NCI-H2107 treated with DMSO at 0.1 percent for 48 hours (cell line): ENCODE results near the gene ACVR2B.
A peak's percentile ranks its signal among the peaks of the same experiment; 100 is the strongest.

ENCODE experiments used
- DNase-seq: peaks from one replicate; lab custom pipeline; 2025; ENCODE audit not compliant: unreplicated experiment; lab: John Stamatoyannopoulos, UW

ACVR2B gene

DNA sequence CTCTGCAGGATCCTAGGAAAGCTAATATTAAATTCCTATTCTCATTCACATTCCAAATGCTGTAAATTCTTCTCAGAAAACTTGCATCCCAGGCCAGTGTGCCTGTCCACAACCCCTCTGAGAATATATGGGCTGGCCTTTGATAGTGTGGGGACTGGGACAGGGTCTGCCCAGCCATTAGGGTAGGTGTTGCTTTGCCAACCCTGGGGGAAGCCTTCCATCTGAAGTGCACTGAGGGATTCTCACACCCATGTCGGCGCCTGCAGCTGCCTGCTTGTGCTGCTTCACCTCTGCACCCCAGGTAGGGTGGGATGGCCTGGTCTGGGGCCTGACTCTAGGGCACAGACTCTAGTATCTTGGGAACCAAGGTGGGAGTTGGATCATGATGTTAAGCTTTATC lies 27.2 kb downstream of the ACVR2B start:
- no peak for DNase-seq

DNA sequence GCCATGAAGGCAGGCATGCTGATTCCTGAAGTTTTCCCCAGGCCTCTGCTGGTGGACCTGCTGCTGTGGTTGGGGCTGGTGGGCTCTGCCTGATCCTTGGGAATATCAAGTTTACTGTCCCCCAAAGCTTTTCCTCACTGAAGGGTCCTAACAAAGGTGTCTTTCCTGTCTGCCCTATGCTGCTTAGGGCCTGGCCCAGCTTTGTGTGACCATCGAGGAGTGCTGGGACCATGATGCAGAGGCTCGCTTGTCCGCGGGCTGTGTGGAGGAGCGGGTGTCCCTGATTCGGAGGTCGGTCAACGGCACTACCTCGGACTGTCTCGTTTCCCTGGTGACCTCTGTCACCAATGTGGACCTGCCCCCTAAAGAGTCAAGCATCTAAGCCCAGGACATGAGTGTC lies 29.3 kb downstream of the ACVR2B start:
- no peak for DNase-seq

DNA sequence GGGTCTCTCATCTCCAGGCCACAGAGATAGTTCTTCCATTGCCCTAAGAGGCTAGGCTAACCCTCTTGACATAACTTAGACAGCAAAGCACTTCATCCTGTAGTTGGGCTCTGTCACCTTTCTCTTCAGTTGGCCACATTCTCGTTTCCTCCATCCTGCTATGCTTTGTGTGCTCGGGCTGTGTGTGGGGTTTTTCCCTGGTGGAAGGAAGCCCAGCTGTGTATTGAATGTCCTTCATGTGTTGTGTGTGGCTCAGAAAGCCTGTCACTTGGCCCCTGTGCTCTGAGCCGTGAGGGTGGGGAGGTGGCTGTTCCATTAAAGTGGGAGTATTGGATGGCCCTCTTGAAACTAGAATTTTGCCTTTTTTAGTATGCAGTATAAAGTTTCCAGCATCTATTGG lies 33.6 kb downstream of the ACVR2B start:
- DNase-seq, result no peak

- DNase-seq, result no peak
Observed at GRCh38 chr3:38488949-38489348, 35.3 kb downstream of the ACVR2B start.

GRCh38 chr3:38489766-38490165 lies 36.1 kb downstream of the ACVR2B start:
- no peak for DNase-seq

DNA sequence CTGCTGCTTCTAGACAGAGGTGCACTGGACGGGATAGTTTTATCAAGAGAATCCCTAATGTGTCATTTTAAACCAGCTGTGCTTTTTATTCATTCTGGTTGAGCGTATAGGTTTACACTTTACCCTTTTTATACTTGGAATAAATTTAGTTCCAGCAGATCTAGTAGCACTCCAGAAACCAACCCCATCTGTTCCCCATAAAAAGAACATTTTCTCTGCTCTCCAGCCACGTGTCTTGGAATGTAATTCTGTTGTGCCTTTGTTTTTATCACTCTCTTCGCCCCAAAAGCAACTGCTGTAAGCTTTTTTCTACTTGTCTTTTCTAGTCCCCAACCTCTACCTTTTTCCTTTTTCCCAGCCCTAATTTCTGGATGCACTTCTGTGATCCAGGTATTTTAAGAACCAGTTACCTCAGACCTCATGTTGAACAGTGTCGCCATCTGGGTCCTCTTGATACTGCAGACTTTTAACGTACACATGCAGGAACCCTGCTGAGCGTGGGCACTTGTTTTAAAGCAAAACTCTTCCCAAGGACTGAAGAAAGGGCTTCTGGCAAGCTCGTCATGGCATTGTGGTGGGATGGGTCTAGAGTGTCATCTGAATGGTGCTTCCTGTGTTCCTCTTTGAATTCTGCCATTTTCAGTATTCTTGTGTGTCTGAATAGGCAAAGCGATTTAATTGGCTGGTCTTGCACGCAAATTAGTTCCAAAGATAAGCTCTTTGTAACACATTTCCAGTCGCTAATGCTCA lies 36.8 kb downstream of the ACVR2B start:
- no peak for DNase-seq

- DNase-seq, result no peak
Observed at GRCh38 chr3:38491215-38491614, 37.5 kb downstream of the ACVR2B start.

DNA sequence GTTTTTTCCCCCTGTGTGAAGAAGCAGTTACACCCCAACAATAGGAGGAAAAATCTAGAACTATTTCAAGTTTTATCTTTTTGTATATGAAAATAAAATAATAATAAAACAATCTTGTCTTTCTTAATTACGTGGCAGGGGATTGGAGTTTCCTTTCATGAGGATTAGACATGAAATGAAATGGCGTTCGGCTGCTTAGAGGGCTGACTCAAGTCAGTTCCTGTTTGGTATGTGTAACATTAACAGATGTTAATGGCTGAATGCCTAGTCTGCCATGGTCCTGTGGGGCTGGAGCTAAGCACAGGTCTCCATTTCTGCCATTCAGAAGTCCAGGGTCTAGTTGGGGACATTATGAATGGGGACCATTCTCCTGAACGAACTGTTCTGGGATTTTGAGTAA lies 39.3 kb downstream of the ACVR2B start:
- no peak for DNase-seq

GRCh38 chr3:38496131-38496910 lies 42.6 kb downstream of the ACVR2B start, which contains the start of gene EXOG:
EXOG (plus strand) TSS chr3:38496340; CDS start chr3:38496368, 28 bp downstream.
- peak; percentile 56 for DNase-seq

DNA sequence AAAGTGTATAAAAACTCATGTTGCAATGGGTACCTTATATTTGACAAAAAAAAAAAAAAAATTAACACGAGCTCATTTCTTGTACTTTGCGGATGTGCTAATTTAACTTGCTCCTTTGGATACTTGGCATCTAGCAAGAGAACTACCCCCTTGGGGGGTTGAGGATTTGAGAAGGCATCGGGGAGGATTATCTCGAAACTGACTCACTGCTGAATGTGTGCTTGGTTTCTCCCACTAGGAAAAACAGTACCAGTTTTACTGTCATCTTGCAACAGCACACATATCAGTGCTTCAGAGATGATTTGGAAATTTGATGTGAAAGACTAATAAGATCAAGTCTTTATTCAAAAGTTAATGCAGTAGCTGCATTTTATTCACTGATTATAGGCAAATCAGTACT lies 43.3 kb downstream of the ACVR2B start:
- no peak for DNase-seq

DNA sequence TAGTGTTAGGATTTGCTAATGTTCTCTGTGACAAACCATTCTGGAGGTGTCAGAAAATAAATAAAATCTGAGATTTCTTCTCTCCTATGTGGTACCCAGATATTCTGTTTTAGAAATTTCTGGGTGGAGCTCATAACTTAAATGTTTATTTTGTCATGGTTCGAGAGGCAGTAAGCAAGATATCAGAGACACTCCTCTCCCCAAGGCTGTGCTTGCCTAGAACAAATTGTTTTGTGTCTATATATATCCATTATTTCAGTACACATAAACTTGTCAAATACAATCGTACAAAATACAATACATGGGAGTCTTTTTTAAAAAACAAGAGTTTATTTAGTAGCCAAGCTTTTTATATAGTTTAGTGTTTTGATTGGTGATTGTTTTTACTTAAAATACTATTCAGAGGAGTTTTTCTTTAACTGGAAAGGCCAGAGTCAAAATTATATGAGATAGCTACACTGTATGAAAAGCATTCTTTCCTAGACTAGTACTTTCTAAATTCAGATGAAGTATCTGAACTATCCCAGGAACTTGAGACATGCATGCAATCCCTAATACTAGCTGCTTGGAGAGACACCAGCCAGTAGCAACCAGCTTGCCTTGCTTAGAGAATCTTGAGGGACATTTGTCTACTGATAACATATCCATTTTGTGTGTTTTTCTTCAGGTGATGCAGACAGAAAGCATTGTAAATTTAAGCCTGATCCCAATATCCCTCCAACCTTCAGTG lies 47.2 kb downstream of the ACVR2B start:
- DNase-seq, result no peak

DNA sequence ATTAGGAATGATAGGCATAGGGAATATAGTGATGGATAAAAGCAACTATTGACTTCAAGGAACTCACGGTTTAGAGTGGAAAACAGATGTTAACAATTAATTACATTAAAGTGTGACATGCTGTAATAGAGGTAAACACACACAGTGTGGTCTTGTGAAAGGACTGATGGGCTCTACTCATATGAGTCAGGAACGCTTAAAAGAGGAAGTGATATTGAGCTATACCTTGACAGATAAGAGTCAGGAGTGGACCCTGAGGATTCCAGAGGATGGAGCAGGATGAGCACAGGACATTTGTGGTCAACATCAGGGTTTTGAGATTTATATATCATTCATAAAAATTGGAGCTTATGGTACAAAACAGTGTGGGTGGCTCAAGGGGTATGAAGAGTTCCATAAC lies 53.4 kb downstream of the ACVR2B start:
- DNase-seq, result no peak

GRCh38 chr3:38509732-38510131 lies 56.0 kb downstream of the ACVR2B start:
- no peak for DNase-seq

GRCh38 chr3:38510631-38511030 lies 56.9 kb downstream of the ACVR2B start:
- DNase-seq, result no peak

DNA sequence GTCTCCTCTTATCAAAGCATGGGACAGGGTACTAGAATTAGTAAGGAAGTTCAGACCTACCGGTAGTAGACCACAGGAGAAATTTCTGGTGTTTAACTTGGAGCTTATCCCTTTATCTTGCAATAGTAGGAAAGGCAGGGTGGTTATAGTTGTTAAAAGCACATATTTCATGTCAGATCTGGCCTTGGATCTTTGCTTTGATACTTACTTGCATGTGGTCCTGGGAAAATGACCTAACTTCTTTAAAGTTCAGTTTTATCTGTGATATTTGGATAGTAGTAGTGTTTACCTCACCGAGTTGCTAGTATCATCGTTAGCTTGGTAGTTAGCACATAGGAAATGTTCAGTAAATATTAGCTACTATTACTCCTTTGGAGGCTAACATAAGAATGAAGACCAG lies 57.9 kb downstream of the ACVR2B start:
- no peak for DNase-seq

- no peak for DNase-seq
Observed at GRCh38 chr3:38515367-38515766, 61.7 kb downstream of the ACVR2B start.

DNA sequence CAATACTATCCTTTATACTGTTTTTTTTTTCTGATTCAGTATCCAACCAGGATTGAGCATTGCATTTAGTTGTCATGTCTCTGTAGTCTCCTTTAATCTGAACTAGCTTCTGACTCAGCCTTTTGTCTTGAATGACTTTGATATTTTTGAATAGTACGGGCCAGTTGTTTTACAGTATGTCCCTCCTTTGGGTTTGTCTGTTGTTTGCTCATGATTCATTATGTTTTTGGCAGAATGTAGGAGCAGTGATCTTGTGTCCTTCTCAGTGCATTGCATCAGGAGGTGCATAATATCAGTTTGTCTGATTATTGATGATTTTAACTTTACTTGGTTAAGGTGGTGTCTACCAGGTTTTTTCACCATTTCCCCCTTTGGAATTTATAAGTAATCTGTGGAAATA lies 63.0 kb downstream of the ACVR2B start:
- DNase-seq, result no peak

DNA sequence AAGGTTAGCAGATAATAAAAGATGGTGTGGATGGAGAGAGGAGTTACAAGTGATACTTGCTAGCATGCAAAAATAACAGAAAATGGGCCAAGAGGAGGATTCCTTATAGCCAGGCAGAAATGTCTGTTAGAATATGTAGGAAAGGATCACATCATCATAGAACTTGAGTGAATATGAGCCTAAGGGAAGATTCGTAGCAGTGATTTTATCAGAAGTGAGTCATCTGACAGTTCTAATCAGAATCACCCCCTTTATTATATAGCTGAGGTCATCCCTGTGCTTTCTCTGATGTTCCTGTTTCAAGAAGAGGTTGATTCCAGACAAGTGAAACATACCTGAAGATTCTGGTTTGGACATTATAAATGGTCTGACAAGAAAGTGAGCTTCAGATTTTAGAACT lies 65.3 kb downstream of the ACVR2B start:
- DNase-seq, result no peak

GRCh38 chr3:38519651-38520050 lies 66.0 kb downstream of the ACVR2B start:
- DNase-seq, result no peak

DNA sequence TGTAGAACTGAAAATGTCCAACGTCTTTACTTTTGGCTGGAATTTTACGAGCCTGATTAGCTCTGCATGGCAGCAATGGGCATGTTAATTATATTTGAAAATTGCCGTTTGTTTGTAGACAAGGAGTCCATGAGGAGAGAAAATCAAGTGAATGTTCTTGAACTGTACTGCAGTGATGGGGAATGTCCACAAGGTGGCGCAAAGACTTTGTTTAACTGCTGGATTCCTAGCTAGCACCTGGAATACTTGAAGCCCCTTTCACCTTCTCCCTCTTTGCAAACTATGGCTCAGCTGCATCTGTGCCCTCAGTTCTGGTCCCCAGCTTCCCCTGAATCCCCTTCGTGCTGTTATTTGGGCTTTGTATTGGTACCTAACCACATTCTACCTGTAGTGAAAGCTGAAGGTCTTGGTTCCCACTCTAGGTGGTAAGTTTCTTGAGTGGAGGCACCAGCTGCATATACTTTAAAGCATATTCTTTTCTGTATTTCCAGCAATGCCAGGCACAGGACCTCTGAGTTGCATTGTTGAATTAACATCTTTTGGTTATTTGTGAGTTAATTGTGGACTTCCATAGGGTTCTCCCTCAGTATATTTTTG lies 67.8 kb downstream of the ACVR2B start:
- peak; percentile 41 for DNase-seq

- no peak for DNase-seq
Observed at GRCh38 chr3:38522002-38522401, 68.3 kb downstream of the ACVR2B start.
